ENCODE measurements around the gene MMP24OS. TPM values are rescaled to one million over a fixed set of nuclear protein-coding genes. Genes with fewer than 3 reads are reported as not detected.

The MMP24OS gene
- total RNA-seq, 1 donor from 2014 or later: 57.6 TPM

DNA sequence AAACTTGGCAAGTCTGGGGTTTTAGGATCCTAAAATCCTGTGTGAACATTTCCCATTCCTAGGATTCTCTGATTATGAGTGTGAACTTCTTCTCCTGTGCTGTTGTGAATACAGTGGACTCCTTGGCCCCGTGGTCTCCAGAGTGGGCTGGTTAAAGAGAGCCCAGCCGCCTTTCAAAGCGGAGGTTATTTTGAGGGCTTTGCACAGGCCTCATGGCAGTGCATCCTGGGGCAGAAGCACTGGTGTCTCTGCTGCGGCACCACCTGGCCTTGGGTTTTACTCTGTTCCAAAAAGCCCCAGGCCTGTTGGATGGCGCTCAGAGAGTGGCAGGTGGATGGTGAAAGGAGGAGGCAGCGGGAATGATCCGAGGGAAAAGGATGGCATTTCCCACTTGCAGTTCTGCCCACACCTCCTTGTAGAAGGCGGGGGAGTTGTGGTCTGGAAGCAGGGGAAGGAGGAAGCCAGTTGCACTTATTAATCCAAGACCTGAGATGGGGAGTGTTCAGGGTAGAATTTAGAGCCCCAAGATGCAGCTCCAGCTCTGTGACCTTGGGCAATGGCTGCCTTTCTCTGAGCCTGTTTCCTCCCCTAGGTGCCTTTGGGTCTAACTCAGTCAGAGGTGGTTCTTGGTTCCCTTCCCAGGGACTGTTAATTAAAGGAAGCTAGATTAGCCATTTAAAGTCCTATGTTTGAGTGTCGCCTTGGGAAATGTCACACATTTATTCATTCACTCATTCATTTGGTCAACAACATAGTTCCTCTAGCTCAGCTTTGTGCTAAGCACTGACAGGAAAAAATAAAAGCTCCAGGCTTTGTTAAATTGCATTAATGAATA is 29.1 kb downstream of the MMP24OS start:
- ATAC-seq: no peak

DNA sequence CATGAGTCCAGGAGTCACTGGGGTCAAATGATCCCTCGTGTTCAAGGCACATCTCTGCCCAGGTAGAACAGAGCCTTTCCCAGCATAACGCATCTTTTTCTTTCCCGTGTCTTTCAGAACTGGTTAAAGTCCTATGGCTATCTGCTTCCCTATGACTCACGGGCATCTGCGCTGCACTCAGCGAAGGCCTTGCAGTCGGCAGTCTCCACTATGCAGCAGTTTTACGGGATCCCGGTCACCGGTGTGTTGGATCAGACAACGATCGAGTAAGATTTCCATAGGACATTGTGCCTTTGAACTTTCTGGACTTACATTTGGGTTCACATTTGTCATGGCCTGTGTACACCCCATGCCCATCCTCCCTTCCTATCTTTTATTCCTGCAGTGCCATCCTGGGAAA is 31.2 kb downstream of the MMP24OS start:
- ATAC-seq: no peak

DNA sequence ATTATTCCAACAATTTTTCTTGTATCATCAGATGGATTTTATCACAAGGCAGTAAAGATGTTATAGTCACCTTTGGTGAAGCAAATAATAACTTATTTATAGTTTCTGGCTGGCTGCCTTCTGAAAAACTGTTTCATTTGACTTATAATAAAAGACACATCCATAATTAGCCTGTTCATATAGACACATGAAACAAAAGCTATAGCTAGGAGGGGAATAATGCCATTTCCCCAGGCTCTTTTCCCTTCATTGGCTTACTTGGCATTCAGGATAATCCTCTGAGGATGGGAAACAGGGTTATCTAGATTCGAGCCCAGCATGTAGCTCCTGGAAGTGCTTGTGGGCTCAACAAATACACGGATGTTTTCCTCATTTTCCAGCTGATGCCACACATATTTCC is 33.9 kb downstream of the MMP24OS start:
- no peak for ATAC-seq

DNA sequence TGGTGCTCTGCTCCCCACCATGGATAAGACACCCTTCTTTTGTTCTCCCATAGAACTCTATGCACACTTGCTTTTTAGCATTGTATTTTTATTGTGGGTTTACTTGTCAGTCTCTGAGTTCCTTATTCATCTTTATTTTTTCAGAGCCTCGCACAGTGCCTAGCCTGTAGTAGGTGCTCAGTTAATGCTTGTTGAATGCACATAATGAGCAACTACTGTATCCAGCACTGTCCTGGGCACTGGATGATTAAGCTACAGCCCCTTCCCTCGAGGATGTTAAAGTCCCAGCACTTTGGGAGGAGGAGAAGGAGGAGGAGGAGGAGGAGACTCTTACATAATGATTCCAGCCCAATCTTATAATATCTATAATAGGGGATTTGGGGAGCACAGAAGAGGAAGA is 34.6 kb downstream of the MMP24OS start:
- no peak for ATAC-seq

DNA sequence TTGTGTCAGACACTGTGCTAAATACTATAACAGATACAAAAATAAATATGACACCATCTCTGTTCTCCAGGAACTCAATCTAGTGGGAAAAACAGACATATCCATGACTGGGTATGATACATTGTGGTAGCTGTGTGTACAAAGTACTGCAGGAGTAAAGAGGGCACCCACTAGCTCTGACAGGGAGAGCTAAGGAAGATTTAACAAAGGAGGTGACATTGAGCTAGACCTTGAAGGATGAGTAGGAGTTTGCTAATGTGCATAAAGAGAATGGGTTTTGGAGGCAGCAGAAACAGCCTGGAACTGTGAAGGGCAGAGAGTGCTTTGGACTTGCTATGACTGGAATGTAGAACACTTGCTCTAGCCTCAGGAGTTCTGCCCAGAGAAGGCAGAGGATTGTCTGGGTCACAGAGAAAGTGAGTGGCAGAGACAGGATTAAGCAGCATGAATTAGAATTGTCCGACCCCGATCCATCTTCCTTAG is 37.1 kb downstream of the MMP24OS start:
- ATAC-seq: no peak

DNA sequence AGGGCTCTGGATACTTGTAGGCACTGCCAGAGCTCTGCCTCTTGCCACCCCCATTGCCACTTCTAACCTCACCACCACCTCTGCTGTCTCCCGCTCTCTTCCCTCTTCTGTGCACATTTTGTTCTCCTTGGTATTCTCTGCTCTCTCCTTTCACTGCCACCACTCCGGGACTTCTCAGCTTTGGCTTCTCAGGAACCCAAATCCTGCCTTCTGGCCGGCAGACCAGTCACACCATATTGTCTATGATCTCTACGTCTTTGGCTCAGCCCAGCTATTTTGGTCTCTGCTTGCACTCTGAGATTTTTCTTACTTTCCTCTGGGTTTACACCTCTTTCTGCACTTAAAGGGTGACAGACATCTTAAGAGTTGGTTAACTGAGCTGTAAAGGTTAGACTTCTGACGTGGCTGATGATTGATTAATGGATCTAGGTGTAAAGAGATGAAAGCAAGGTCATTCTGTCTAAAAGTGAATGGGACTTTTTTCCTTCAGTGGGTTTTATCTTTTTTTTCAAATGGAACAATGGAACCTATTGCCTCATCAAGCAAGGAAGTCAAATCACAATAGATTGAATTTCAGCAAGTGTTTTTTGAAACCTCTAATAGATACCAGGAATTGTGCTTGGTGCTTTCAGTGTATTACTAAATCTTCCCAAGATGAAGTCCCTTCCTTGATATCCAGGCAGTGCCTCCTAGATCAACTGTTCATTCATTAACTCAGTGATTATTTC is 37.7 kb downstream of the MMP24OS start:
- no peak for ATAC-seq

DNA sequence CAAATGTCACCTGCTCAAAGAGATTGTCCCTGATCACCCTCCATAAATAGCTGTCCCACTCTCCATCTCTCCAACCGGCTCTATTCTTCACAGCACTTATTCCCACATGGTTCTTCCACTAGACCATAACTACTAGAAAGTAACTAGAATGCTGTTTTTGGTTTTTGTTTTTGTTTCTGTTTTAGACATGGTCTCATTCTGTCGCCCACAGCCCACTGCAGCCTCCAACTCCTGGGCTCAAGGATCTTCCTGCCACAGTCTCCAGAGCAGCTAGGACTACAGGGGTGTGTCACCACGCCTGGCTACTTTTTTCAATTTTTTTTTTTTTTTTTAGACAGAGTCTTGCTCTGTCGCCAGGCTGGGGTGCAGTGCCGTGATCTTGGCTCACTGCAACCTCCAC is 39.2 kb downstream of the MMP24OS start:
- ATAC-seq: no peak

DNA sequence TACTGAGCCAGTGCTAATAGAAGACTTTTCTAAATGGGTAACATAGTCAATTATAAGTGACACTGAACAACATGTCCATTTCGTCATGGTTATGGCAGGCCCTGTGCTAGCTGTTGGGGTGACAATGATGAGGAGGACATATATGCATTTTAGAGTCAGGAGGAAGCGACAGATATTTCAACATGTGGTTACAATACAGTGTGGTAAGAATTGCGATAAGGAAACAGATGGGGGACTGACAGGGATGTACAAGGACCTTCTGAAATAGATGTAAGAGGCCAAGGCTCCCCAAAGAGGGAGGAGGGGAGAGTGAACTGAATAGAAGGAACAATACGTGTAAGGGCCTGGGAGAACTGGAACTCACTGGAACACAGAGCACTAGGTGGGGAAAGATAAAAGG is 39.8 kb downstream of the MMP24OS start:
- no peak for ATAC-seq

DNA sequence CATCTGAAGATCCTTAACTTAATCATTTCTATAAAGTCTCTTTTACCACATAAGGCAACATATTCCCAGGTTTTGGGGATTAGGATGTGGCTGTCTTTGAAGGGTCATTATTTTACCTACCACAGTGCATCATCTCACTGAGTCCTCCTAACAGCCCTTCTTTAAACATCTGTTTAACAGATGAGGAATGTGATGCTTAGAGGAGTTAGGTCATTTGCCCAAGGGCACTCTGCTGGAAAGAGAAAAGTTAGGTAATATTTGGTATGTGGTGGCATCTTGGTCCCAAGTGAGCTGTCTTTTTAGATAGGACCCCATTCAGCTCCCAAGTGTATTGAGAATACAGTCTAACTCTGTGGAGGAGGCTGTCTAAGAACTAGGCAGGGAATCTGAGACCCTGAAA is 40.4 kb downstream of the MMP24OS start:
- no peak for ATAC-seq

DNA sequence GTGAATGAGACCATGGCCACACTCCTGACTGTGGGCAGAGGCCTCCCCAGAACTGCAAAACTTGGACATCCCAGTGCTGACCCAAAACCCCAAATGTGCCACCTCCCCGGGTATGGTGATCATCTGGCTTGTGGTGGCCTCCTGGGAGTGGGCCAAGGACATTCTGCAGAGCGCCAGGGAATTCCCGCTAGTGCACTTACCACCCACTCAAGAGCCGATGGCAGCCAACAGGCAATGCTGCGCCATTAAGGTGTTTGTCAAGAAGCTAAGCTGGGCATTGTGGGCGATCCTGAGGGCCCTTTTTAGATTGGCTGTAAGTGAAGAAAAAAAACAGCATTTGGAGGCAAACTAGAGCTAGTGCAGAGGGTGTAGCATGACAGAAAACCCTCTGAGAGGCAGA is 42.0 kb downstream of the MMP24OS start:
- no peak for ATAC-seq

DNA sequence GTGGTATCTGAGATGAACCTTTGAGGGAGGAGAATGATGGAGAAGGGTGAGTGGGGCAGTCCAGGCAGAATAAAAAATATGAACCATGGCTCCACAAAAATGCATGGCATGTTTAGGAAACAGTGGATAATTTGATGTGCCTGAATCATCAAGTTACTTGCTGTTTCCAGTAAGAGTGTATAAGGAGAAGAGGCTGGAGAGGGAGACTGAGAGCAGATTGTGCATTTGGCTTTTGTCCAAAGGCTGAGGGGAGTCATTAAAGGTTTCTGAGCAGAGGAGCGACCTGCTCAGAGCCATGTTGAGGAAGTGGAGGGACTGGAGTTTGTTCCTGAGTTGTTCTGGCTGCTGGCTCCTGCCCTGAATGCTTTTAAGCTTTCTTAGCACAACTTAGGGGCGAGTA is 45.3 kb downstream of the MMP24OS start:
- no peak for ATAC-seq

DNA sequence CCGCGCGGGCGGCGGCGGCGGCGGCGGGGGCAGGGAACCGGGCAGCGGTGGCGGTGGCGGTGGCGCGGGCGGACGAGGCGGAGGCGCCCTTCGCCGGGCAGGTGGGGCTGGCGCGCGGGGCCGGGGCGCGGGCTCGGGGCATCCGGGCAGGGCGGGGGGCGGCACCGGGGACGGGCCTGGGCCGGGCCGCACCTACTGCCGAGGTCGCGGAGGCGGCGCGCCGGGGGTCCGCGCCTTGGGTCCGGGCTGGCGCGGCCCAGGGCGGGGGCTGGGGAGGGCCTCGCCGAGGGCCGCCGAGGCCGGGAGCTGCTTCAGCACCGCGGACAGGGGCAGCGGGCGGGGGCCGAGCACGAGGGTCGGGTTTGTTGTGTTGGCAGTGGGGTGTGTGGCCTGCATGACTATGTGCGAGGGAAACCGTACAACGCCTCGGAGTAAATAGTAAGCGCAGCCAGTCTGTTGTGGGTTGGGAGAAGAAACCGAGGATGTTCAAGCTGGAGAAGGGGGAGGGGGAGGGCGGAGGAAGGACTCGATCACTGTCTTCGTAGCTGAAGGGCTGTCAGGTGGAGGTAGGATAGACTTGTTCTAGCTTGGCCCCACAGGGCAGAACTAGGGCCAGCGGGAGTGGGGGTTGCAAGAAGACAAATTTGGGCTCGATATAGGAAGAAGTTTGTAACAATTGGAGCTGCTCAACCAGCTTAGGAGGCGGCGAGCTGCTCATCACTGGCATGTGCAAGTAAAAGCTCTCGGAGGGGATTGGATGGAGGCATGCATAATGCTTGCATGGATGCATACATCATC is 50.8 kb downstream of the MMP24OS start:
- ATAC-seq: peak; percentile 74

Other genes starting within 250 kb of the MMP24OS start
- 29.8 TPM for gene TRPC4AP, start 185.3 kb downstream of the MMP24OS start, total RNA-seq
- 13.7 TPM for gene EDEM2, start 130.8 kb downstream of the MMP24OS start, total RNA-seq
- 8.1 TPM for gene PROCR, start 106.0 kb downstream of the MMP24OS start, total RNA-seq
- 0.08 TPM for gene MMP24, start 51.4 kb downstream of the MMP24OS start, total RNA-seq
- 256 TPM for gene EIF6, start 6.7 kb upstream of the MMP24OS start, total RNA-seq
- gene FAM83C, start 14.3 kb upstream of the MMP24OS start, total RNA-seq: 39.1 TPM
- 32.5 TPM for gene UQCC1, start 133.9 kb upstream of the MMP24OS start, total RNA-seq
- gene GDF5, start 160.1 kb upstream of the MMP24OS start, total RNA-seq: not detected
- gene CEP250, start 177.5 kb upstream of the MMP24OS start, total RNA-seq: 13.6 TPM

All from esophagus mucosa (tissue), 1 donor.